SK-N-MC (cell line): ENCODE data around the gene NTF3.

Experiments
- EZH2 ChIP-seq: fragments of 200-600 bp; sonication (generic); IDR thresholded peaks from one replicate; pipeline ENCODE4 v1.6.1; 2017; ENCODE audit warnings: antibody characterized with exemption
- FOXP2 ChIP-seq: optimal IDR thresholded peaks from 2 replicates; pipeline ENCODE3; 2011; ENCODE audit warnings: mild to moderate bottlenecking, moderate library complexity; ENCODE audit not compliant: insufficient read depth; ENCODE audit errors: extremely low read length, control extremely low read depth
- POLR2AphosphoS5 ChIP-seq: IDR thresholded peaks from 2 replicates; pipeline ENCODE4 v1.6.1; 2012; ENCODE audit warnings: mild to moderate bottlenecking, low read depth, low read length, borderline replicate concordance

- no peak for TF ChIP-seq EZH2
- TF ChIP-seq POLR2AphosphoS5: no peak
- TF ChIP-seq FOXP2: no peak
Observed at GRCh38 chr12:5464096-5464495, 32.2 kb downstream of the NTF3 start.
